Kidney tubule cell (primary cell): Measurements from ENCODE around the gene PNPLA5.

Experiments
- DNase-seq: peaks from one replicate; pipeline ENCODE4 v3.0.0-alpha.2; 2018; ENCODE audit warnings: low spot score

The PNPLA5 gene

DNA sequence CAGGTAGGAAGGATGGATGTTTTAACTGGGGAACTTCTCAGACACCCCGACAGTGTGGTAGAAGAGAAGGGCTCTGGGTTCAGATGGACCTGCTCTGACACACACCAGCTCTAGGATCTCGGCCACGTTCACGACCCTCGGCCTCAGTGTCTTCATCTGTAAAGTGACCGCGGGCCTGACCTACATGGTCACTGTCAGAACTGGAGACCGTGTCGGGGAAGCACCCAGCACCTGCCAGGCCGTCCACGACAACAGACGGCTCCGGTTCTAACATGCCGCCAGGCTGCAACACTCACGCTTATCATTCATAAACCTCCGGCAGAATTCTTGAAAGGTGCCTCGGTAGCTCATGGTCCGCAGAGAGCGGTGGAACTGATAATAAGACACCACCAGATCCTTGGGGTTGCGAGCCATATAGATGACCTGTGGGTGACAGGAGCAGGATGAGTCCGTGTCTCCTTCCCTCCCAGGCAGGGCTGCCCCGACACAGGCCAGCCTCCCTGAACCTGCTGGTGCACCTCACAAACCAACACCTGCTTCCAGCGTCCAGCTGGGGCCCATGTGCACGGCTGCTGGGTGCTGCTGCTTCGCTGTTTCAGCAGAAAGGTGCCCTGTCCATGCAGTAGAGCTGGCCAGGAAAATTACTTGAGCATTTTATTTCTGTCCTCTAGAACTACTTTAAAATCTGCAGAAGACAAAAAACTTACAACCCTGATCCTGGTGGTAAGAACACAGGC, 53.1 kb downstream of the PNPLA5 start:
- DNase-seq, result no peak

DNA sequence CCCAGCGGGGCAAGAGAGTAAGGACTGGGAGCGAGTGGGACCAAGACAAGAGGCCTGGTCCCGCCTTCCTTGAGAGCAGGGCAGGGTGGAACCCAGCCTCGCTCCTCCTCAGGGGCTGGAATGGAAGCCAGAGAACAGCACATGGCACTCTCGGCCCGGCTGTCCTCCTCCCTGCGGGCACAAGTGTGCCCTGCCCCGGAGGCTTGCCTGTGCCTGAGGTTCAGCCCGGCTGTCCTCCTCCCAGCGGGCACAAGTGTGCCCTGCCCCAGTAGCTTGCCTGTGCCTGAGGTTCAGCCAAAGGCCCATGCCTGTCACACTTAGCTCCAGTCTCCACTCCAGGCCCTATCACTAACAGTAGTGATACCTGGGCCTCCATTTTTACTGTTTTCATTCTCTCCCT, 53.7 kb downstream of the PNPLA5 start:
- no peak for DNase-seq

DNA sequence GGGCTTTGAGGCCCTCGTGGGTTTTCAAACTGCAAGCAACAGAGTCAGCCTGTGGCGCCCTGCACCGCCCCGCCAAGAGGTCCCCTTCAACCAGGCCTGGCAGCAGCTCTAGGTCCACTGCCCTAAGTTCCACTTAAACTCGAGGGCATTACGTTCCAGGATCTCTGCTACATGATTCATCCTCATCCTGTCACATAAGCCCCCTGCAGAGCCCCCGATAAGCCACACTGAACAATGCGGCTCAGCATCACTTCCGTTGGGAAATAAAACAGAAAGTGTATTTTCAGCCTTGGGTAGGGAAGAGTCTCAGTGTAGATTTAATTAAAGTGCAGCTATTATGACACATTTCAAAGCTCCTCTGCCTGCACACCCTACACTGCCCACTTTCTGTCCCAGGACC, 54.1 kb downstream of the PNPLA5 start:
- DNase-seq, result no peak

DNA sequence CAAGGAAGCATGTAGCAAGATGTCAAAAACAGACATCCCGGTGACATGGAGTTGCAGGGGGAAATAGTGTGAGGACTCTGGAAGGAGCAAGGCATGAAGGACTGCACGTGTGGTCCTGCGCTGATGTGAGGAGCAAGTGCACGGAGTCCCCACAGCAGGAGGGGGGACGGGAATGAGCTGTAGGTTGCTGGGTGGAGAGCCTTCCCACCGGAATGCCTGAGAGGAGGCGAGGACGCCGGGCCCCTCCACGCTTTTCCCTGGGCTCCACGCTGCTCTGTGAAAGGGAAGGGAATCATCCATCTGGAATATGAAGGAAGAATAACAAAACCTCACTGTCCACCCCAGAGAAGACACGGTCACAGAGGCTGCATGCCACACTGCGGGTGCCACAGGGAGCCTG, 56.1 kb downstream of the PNPLA5 start:
- DNase-seq, result no peak

DNA sequence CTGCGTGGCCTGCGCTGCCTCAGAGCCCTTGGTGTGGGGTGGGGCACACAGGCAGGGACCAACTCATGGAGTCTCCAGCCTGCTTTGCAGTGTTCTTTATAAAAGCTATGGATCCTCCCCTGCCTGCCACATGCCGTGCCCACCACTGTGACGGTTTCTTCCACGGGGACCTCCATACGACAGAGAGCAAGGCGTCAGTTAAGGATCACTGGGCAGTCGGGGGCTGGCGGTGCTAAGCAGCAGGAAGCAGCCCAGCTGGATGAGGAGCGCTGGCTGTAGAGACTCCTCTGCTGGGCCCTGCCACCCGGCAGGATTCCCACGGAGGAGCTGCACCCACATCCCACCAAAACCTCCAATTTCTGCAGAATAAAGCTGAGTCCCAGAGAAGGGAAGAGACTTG, 56.6 kb downstream of the PNPLA5 start:
- no peak for DNase-seq

DNA sequence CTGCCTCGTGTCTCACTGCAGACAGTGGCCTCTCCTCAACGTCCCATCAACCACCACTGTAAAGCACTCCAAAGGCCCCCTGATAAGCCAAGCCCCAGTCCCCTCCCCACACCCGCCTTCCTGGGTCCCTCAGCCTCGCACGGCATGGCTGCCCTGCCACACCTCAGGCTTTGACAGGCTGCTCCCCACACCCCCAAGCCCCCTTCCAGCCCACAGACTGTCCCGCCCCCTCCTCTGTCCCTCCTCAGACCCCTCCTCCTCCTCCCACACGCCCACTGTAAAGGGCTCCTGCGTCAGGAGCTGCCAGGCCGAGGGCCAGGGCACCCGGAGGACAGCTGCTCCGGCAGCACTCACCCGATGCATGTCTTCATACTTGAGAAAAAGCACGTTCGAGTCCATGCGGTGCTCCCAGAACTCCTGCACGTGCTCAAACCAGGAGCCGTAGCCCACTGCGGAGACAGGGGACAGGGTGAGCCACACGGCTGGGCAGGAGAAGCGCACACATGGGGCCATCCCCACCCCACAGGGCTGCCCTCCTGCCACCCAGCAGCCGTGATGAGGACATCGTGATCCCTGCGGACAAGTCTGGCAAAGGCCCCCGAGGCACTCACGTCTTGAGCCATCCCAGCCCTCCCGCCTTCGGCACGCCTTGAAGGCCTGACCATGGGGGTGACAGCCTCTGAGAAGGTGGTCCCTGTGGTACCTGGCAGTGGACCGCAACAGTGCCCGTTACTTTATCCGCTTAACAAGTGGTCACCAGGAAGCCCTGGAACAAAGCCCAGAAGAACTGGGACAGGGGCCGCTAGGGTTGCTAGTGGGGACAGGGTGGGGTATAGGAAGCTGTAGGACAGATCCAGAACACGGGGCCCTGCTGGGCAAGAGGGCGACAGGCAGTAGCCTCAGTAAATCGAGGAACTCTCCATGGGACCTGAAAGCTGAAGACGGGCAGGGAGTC, 58.2 kb downstream of the PNPLA5 start:
- DNase-seq, result no peak

DNA sequence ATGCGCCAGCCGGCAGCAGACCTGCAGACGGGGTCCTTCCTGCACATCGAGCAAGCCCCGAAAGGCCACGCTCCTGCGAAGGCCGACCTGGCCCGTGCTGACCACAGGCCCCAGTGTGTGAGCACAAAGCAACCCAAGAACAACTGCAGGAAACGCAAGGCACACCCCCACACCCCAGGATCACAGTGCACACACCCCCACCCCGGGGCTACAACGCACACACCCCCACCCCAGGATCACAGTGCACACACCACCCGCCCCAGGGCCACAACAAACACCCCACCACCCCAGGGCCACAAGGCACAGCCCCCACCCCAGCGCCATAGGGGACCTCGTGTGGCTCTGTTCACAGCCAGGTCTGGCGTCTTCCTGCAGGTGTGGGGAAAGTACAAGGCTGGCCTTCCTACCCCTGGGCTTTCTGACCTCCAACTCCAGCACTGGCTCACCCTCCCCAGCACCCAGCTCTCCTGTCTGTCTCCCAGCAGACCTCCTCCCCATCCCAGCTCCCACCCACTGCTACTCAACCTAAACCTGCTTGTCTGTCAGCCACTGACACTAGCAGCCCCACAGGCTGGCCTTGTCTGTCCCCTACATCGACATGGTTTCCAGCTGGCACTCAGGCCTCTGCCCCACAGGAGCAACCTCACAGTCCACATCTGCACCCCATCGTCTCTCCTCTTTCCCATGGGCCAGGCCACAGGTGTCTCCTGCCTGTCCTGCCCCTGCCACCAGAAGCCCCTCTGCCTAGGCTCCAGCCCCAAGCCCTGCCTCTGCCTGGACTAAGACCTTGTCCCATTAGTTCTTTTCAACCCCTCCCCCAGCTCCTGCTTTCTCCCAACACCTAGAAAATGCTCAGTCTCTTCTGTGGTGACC, 59.2 kb downstream of the PNPLA5 start:
- no peak for DNase-seq

DNA sequence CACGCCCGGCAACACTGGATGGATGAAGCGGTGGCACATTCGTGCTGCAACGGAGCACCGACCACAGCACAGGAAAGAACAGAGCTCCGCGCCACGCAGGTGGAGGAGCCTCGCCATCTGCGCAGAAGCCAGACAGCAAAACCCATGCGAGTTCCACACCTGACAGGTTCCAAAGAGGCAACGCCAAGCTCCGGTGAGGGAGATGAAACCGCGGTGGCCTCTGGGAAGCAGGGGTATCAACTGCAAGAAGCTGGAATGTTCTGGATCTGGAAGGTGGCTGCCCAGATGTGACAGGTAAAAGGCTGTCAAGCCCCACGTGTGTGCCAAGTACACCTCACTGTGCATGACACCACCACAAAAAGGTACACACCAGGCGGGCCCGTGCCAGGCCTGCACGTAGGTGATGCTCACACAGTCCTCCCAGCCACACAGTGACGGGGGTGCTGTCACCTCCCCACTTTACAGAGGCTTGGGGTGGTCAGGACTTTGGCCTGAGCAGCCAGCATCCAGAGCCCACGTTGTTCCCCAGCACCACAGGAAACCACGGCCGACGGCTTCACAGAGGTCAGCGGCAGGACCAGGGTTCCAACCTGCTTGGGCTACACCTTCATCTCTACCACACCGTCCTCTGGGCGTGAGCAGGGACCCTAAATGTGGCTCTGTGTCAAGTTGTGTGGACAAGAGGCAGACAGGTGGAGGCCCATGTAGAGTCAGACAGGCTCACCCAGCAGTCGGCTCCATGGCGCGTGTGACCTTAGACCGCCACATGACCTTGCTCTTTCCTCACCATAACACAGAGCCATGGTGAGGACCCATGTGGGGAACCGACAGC, 60.0 kb downstream of the PNPLA5 start:
- no peak for DNase-seq

DNA sequence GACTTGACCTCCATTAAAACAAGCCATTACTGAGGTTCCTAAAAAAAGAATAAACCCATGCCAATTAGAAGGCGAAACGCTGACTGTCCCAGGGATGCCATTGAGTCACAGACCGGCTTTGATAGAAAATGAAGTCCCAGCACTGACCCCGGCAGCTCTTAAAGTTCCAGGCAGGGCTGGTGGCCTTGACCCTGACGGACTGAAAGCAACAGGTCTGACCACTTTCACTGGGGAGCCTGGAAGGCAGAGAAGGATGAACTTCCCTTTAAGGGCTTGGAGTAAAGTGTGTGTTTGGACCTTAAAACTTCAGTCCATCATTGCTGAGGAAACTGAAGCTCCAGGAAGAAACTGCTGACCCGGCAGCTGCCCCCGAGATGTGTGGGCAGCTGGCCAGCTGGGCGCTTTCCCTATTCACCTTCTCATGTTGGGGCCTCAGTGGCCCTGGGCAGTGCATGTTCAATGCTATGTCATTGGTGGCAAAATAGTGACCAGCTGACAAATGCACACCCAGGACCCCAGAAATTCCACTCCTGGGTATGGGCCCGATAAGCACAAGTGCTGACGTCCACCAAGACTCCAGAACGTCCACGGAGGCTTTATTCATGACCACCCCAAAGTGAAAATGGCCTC, 60.8 kb downstream of the PNPLA5 start:
- no peak for DNase-seq

DNA sequence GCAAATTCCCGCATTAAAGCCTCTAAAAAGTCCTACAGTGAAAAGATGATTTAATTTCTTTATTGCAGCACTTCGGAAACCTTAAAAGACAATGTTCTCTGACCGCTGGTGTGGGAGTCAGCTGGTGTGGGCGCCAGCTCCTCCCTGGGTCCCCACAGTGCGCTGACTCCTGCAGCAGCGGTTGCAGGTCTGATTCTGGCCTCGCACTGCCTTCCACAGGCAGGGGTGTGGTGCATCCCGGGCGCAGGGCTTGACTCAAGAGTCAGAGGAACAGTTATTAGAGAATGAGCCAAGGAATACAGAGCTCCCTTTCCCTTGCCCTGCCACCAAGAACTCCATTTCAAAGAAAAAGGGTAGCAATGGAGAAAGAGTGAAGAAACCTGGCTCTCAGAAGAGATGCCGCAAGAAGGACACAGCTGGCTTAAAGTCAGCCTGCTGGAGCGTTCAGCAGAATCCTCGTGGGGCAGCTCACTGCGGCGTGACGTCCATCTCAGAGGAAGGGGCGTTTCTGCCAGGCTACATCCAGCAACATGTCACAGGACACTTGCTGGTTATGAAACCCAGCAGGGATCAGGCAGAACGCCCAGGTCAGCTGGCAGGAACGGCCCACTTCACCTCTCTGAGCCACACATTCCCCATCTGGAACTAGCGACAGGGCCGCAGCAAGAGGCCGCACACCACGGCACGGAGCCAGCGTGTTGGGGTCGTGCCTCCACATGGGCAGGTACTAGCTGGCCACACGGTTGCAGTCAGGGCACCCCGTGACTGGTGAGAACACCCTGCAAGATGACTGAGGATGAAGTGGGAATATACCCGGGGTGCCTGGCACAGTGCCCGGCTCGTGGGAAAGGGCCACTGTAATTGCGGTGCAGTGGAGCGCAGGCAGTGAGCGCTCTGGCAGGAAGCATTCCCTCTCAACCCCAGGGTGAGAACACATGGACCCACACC, 61.6 kb downstream of the PNPLA5 start:
- peak; percentile 43 for DNase-seq
